K562 treated with DMSO at 1 percent for 4 hours (cell line): ENCODE data around the gene BCAS1. TPM values are rescaled to one million over a fixed set of nuclear protein-coding genes. Genes with fewer than 3 reads are reported as not detected.

Source experiments
- total RNA-seq: library from RNA; unstranded; fragments of 300-600 nt; gene quantifications from 2 replicates; pipeline ENCODE4 v1.2.3, GENCODE V29; 2022; ENCODE audit not compliant: insufficient read depth

Gene BCAS1
- 1.6 and 3.6 TPM in 2 replicates for total RNA-seq

GRCh38 chr20:54070187-54070987 lies at the start of gene BCAS1:
Gene BCAS1, minus strand, starts transcription at chr20:54070594. Its CDS starts 11,876 bp downstream, at chr20:54058718.

Other genes with a start within 250 kb of the BCAS1 start
- gene CYP24A1, start 103.4 kb upstream of the BCAS1 start, total RNA-seq, result not detected in 2 replicates
- gene PFDN4, start 137.5 kb upstream of the BCAS1 start, total RNA-seq, result 42.4 and 55.3 TPM in 2 replicates